Pancreas (tissue), 10 donors: ENCODE data around the gene PRTFDC1. TPM values are rescaled to one million over a fixed set of nuclear protein-coding genes. Genes with fewer than 3 reads are reported as not detected.

Experiments
- ATAC-seq, 4 donors: fragments of 200-7000 bp; cut with Tn5 transposase; one replicate each; pipeline versions ENCODE4 v1.8.0 to v1.9.1; 2020; ENCODE audit warnings: mild to moderate bottlenecking in 4 of 4, moderate library complexity in 4 of 4
- DNase-seq, 6 donors: peaks; one replicate each; pipeline ENCODE4 v3.0.0-alpha.2; 2020
- FAIRE-seq: peaks from 2 replicates; lab custom pipeline; 2012; peaks lifted over from hg19 to GRCh38; lab: Jason Lieb, UNC
- H3K27ac ChIP-seq, 4 donors: fragments of 200-600 bp; sonication (generic); 1 replicate in 3 of 4; 2 replicates in 1 of 4; pipeline versions ENCODE4 v1.5.0 to v1.8.0; 2020
- H3K27me3 ChIP-seq, 4 donors: fragments of 200-600 bp; one replicate each; pipeline ENCODE4 v1.8.0; 2021
- H3K36me3 ChIP-seq, 3 donors: fragments of 200-600 bp; sonication (generic) in 1 of 3; one replicate each; pipeline versions ENCODE4 v1.5.0 to v1.8.0; 2020 to 2021
- H3K4me1 ChIP-seq, 3 donors: fragments of 200-600 bp; one replicate each; pipeline ENCODE4 v1.8.0; 2021
- H3K4me3 ChIP-seq, 4 donors: fragments of 200-600 bp; sonication (generic) in 2 of 4; one replicate each; pipeline versions ENCODE4 v1.5.0 to v1.8.0; 2020 to 2021
- H3K9me3 ChIP-seq, 4 donors: fragments of 200-600 bp; one replicate each; pipeline ENCODE4 v1.8.0; 2021
- WGBS, 2 donors: extraction: QIAGEN DNeasy Blood & Tissue Kit; methylation state at CpG; one replicate each; pipeline ENCODE4 v1.1.7; 2013; 5-methylcytosine and 5-hydroxymethylcytosine counted together
- intact Hi-C, 3 donors: fragments of 100-400 bp; cut with DNase I; formaldehyde crosslinking; loops; one replicate each; pipeline versions ENCODE4 v1.11.1 to v1.14.2; 2022
- polyA plus RNA-seq, 2 donors: library from polyadenylated mRNA; stranded (reverse); fragments of 200-250 nt; gene quantifications; one replicate each; pipeline ENCODE4 v1.2.3, GENCODE V29; 2013
- total RNA-seq, 6 donors: library from RNA; stranded (reverse); fragmentation: NEBNext Ultra II Directional in 4 of 6; extraction: Animal tissue kit (Norgen Biotek cat#: 25700) in 4 of 6; gene quantifications; one replicate each; pipeline versions ENCODE4 v1.2.1 to v1.2.4, GENCODE V29; 2021 to 2023
- TF ChIP-seq, protein P1 (sequence below), 4 donors: fragments of 200-600 bp; sonication (generic) in 3 of 4; IDR thresholded peaks; one replicate each; pipeline versions ENCODE4 v1.5.0 to v1.8.0; 2021; ENCODE audit warnings: antibody characterized with exemption in 4 of 4
- donor health status: healthy with polysubstance abuse.
- donor health status: DM: no; HTN: no; CAD: no; lungs with moderate emphysema.
- donor health status: DM: no; HTN: no; CAD: no.
- donor health status: control.
- donor health status: control.
- donor health status: Bipolar disorder and iron deficiency.
- donor health status: DM: yes; HTN: yes; CAD: no.
- donor health status: DM: no; HTN: no; CAD: no.
- donor health status: DM: no; HTN: no; CAD: no.
- donor health status: DM: yes; HTN: yes; CAD: no.

The PRTFDC1 gene
- total and polyA plus RNA-seq, 8 donors = 1.7 to 6.1 (median 2.8) TPM

DNA sequence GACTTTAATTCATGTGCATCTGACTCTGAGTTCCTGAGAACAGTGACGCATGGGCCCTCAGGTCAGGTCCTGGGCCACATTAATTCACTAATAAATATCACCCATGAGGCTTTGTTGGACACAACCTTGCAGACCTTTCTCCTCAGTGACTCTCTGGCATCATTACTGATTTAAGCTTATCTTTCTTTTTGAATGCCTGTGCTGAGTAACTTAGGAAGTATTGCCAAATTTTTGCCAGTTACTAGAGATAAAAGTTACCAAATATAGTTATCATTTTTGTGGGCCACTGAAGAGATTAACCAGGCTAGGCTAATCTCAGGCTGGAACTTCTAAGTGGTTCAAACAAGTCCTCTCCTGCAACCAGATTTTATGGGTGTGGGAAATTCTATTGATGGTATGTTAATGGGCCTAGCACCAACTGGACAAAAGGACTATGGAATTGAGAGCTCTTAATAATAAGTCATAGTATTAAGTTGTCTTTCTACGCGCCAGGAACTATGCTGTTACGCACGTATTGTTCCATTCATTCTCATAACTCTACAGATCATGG, 28.8 kb upstream of the PRTFDC1 start:
- WGBS, 2 donors = 67 to 71% methylated on average over 5 of the region's 5 CpGs
- TF ChIP-seq, protein P1, sequence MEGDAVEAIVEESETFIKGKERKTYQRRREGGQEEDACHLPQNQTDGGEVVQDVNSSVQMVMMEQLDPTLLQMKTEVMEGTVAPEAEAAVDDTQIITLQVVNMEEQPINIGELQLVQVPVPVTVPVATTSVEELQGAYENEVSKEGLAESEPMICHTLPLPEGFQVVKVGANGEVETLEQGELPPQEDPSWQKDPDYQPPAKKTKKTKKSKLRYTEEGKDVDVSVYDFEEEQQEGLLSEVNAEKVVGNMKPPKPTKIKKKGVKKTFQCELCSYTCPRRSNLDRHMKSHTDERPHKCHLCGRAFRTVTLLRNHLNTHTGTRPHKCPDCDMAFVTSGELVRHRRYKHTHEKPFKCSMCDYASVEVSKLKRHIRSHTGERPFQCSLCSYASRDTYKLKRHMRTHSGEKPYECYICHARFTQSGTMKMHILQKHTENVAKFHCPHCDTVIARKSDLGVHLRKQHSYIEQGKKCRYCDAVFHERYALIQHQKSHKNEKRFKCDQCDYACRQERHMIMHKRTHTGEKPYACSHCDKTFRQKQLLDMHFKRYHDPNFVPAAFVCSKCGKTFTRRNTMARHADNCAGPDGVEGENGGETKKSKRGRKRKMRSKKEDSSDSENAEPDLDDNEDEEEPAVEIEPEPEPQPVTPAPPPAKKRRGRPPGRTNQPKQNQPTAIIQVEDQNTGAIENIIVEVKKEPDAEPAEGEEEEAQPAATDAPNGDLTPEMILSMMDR (IDR thresholded peaks at IDR 0.05) = no peak
- intact Hi-C loops = loop anchor here in 1 of 3 donors (10.0 kb wide), 1 partner anchor 336 kb away; no protein-coding TSS in a partner anchor
- H3K4me3 ChIP-seq = no peak overlapping the region
- no peaks in the 10 kb centered on the region for H3K27me3 ChIP-seq
- DNase-seq (peak in 1 of 6 donors; percentile 7), FAIRE-seq (no peak), ATAC-seq (peak; percentile 49 to 82 (median 76))
- H3K27ac ChIP-seq = no peak overlapping the region
- no peaks in the 10 kb centered on the region for H3K9me3 ChIP-seq
- no peaks in the 10 kb centered on the region for H3K4me1 ChIP-seq
- H3K36me3 ChIP-seq = no peaks in the 10 kb centered on the region

DNA sequence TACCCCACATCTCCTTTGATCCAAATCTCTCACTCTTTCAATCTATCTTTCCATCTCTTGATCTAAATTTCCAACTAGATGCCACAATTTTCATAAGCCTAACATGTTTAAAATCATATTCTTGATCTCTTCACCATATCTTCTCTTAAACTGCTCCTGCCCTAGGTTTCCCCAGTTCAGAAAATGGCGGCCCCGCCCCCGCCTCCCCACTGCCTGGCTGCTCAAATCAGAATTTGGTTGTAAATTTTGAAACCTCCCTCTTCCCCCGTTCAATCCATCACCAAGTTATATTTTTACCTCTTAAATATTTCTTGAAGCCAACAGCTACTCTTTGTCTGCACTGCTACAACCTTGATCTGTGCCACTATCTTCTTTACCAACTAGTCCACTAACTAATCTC, 27.3 kb upstream of the PRTFDC1 start:
- intact Hi-C loops = loop anchor here in 1 of 3 donors (10.0 kb wide), 1 partner anchor 335 kb away; no protein-coding TSS in a partner anchor
- no peaks in the 10 kb centered on the region for H3K4me1 ChIP-seq
- no peak for DNase-seq
- H3K9me3 ChIP-seq = no peaks in the 10 kb centered on the region
- ATAC-seq = no peak
- TF ChIP-seq, protein P1 (IDR thresholded peaks at IDR 0.05) = no peak
- H3K4me3 ChIP-seq = no peak overlapping the region
- no peaks in the 10 kb centered on the region for H3K36me3 ChIP-seq
- no peak for FAIRE-seq
- no peak overlapping the region for H3K27ac ChIP-seq
- H3K27me3 ChIP-seq = no peaks in the 10 kb centered on the region
- WGBS, 2 donors = 85 to 96% methylated on average over 4 of the region's 4 CpGs

DNA sequence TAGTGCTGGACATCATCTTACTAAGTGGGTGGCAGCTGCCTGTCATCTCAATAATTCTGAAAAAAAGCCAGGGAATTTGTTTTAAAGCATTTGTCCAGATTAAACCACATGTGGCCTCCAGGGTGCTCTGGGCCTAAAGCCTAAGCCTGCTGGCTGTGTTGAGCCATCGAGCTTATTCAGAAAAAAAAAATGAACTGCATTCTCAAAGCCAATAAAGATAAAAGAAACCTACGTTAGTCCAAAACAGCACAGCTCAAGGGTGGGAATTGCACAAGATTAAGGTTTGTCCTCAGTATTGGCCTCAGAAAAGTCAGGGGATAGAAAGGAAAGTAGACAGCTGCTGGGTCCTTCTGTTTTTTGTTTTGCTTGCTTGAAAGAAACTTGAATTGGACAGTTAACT, 22.6 kb upstream of the PRTFDC1 start:
- DNase-seq (no peak), ATAC-seq (peak in 3 of 4 donors; percentile 61 to 77 (median 69)), FAIRE-seq (no peak)
- H3K27ac ChIP-seq = no peak overlapping the region
- no peak overlapping the region for H3K4me3 ChIP-seq
- no peaks in the 10 kb centered on the region for H3K36me3 ChIP-seq
- TF ChIP-seq, protein P1 (IDR thresholded peaks at IDR 0.05) = no peak
- intact Hi-C loops = no loop called here
- no peaks in the 10 kb centered on the region for H3K27me3 ChIP-seq
- H3K4me1 ChIP-seq = no peaks in the 10 kb centered on the region
- H3K9me3 ChIP-seq = no peaks in the 10 kb centered on the region
- 15 to 19% methylated on average over 2 of the region's 2 CpGs for WGBS, 2 donors

DNA sequence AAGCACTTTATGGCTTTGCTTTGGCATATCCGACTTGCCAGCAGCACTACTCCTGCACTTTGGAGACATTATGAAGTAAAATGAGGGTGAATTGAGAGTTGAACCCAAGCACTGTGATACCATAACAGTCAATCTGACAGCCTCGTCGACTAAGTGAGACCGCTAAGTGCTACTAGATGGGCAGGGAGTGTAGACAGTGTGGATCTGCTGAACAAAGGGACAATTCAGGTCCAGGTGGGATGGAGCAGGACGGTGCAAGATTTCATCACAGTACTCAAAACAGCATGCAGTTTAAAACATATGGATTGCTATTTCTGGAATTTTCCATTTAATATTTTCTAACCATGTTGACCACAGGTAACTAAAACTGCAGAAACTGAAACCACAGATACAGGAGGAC, 20.8 kb upstream of the PRTFDC1 start:
- Histone ChIP-seq H3K9me3 (no peaks in the 10 kb centered on the region), H3K27me3 (no peaks in the 10 kb centered on the region), H3K4me1 (no peaks in the 10 kb centered on the region), H3K4me3 (no peak overlapping the region), H3K27ac (no peak overlapping the region), H3K36me3 (no peaks in the 10 kb centered on the region)
- TF ChIP-seq, protein P1 (IDR thresholded peaks at IDR 0.05) = no peak
- intact Hi-C loops = no loop called here
- no peak for FAIRE-seq
- no peak for ATAC-seq
- no peak for DNase-seq
- WGBS, 2 donors = 68 to 71% methylated on average over 5 of the region's 5 CpGs

DNA sequence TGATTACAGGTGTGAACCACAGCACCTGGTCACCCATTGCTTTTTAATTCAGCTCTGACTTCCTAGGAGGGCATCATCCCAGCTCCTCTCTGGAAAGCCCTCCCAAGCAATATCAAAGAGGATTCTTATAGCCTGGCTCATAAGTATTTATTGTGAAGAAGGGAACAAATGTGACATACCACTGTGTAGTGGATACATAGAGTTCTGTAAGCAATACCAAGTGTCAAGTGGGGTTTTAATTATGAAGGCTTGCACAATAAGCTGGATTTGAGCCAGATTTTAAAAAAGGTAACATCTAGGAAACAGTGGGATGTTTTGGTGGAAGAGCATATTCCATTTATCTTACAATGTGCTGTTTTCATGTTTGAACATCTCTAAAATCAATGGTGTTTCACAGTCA, 19.0 kb upstream of the PRTFDC1 start:
- ATAC-seq (no peak), DNase-seq (no peak), FAIRE-seq (no peak)
- Histone ChIP-seq H3K27me3 (no peaks in the 10 kb centered on the region), H3K27ac (no peak overlapping the region), H3K9me3 (no peaks in the 10 kb centered on the region), H3K36me3 (no peaks in the 10 kb centered on the region), H3K4me1 (no peaks in the 10 kb centered on the region), H3K4me3 (no peak overlapping the region)
- TF ChIP-seq, protein P1 (IDR thresholded peaks at IDR 0.05) = no peak
- intact Hi-C loops = no loop called here
